ENCODE results near the gene PAFAH1B2. TPM values are rescaled to one million over a fixed set of nuclear protein-coding genes. Genes with fewer than 3 reads are reported as not detected.

The PAFAH1B2 gene
- total and polyA plus RNA-seq, 10 of the 15 experiments (the other 5 are each of a cell fraction or from before 2014, with no cell fraction given), result 17.6 to 64.8 (median 47.6) TPM

DNA sequence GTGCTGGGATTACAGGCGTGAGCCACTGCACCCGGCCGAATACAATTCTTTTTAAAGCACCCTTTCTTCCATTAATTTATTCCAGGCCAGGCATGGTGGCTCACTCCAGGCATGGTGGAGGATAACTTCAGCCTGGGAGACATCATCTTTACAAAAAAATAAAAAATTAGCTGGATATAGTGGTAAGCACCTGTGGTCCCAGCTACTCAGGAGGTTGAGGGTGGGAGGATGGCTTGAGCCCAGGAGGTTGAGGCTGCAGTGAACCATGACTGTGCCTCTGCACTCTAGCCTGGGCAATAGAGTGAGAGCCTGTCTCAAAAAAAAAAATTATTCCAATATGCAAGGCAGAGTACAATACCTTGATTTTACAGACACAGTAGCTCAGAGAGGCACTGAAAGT lies 66.5 kb downstream of the PAFAH1B2 start:
- no TSS peak for BruUV-seq (replicated peaks)
- Histone ChIP-seq H3K27me3 (replicated peaks in 1 of 2; ENCODE audit: control insufficient read depth in 2 of 2, insufficient read depth in 2 of 2, low read length in 1 of 2) (no peaks in the 10 kb centered on the region), H3K4me1 (ENCODE audit: control insufficient read depth, insufficient read depth, low read length) (no peaks in the 10 kb centered on the region), H3K79me2 (ENCODE audit: control insufficient read depth, insufficient read depth, low read length) (no peaks in the 10 kb centered on the region), H3K9me3 (replicated peaks; ENCODE audit: control insufficient read depth, insufficient read depth, low read length) (no peaks in the 10 kb centered on the region), H3K27ac (ENCODE audit: control insufficient read depth, insufficient read depth) (no peak overlapping the region), H4K20me1 (ENCODE audit: control insufficient read depth, insufficient read depth) (no peaks in the 10 kb centered on the region), H3K4me2 (ENCODE audit: control insufficient read depth, insufficient read depth) (no peak overlapping the region), H3K36me3 (ENCODE audit: control insufficient read depth in 2 of 2, insufficient read depth in 2 of 2, low read length in 1 of 2) (peaks cover 4 to 10% of the 10 kb centered on the region in 2 experiments), H3K4me3 (no peak overlapping the region), H2AFZ (ENCODE audit: control insufficient read depth, low read depth, low read length) (no peak overlapping the region), H3K9ac (ENCODE audit: control insufficient read depth, insufficient read depth, low read length) (no peak overlapping the region)
- DNase-seq (ENCODE audit: low read depth, low spot score), result no peak
- WGBS (ENCODE audit: insufficient coverage, insufficient replicate concordance, low lambda C conversion rate, missing lambda C conversion rate), result 97% methylated on average over 3 of the region's 3 CpGs
- ChIA-PET CTCF (interaction anchor here (0.6 to 2.5 kb wide), 5 partner anchors 16 to 93 kb away, joined by 3 to 15 read pairs (median 5); partner anchors contain the start of gene PCSK7), POLR2A (interaction anchor here (1.8 kb wide), 1 partner anchor 31 kb away, joined by 8 read pairs; no protein-coding TSS in a partner anchor), SMC1A (ENCODE audit: uncharacterized antibody, unreplicated experiment) (interaction anchor here (1.1 to 1.5 kb wide), 3 partner anchors 7 to 30 kb away, joined by 4 to 15 read pairs (median 4); no protein-coding TSS in a partner anchor), RAD21 (ENCODE audit: unreplicated experiment) (interaction anchor here (0.9 kb wide), 1 partner anchor 9 kb away, joined by 3 read pairs; no protein-coding TSS in a partner anchor)
- intact Hi-C loops (cut with micrococcal nuclease; ENCODE audit: unreplicated experiment), result no loop called here
- ATAC-seq, result no peak
- in situ Hi-C loops (cut with MboI), result no loop called here
- FAIRE-seq, result no peak
- TF ChIP-seq WRNIP1 (IDR thresholded peaks at IDR 0.05; ENCODE audit: borderline replicate concordance, low read depth, low read length) (no peak), SMARCA5 (IDR thresholded peaks at IDR 0.05) (no peak), LARP7 (IDR thresholded peaks at IDR 0.05) (no peak), TAF1 (IDR thresholded peaks at IDR 0.05; ENCODE audit: borderline replicate concordance, low read depth, low read length) (no peak), RAD51 (IDR thresholded peaks at IDR 0.05) (no peak), CBX5 (IDR thresholded peaks at IDR 0.05; ENCODE audit: low read depth) (no peak)
- TF ChIP-seq, protein P1, sequence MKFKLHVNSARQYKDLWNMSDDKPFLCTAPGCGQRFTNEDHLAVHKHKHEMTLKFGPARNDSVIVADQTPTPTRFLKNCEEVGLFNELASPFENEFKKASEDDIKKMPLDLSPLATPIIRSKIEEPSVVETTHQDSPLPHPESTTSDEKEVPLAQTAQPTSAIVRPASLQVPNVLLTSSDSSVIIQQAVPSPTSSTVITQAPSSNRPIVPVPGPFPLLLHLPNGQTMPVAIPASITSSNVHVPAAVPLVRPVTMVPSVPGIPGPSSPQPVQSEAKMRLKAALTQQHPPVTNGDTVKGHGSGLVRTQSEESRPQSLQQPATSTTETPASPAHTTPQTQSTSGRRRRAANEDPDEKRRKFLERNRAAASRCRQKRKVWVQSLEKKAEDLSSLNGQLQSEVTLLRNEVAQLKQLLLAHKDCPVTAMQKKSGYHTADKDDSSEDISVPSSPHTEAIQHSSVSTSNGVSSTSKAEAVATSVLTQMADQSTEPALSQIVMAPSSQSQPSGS (IDR thresholded peaks at IDR 0.05; ENCODE audit: low read length), result no peak
- TF ChIP-seq, protein P2, sequence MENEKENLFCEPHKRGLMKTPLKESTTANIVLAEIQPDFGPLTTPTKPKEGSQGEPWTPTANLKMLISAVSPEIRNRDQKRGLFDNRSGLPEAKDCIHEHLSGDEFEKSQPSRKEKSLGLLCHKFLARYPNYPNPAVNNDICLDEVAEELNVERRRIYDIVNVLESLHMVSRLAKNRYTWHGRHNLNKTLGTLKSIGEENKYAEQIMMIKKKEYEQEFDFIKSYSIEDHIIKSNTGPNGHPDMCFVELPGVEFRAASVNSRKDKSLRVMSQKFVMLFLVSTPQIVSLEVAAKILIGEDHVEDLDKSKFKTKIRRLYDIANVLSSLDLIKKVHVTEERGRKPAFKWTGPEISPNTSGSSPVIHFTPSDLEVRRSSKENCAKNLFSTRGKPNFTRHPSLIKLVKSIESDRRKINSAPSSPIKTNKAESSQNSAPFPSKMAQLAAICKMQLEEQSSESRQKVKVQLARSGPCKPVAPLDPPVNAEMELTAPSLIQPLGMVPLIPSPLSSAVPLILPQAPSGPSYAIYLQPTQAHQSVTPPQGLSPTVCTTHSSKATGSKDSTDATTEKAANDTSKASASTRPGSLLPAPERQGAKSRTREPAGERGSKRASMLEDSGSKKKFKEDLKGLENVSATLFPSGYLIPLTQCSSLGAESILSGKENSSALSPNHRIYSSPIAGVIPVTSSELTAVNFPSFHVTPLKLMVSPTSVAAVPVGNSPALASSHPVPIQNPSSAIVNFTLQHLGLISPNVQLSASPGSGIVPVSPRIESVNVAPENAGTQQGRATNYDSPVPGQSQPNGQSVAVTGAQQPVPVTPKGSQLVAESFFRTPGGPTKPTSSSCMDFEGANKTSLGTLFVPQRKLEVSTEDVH (IDR thresholded peaks at IDR 0.05; ENCODE audit: low read depth, partially characterized antibody), result no peak
- TF ChIP-seq, protein P3, sequence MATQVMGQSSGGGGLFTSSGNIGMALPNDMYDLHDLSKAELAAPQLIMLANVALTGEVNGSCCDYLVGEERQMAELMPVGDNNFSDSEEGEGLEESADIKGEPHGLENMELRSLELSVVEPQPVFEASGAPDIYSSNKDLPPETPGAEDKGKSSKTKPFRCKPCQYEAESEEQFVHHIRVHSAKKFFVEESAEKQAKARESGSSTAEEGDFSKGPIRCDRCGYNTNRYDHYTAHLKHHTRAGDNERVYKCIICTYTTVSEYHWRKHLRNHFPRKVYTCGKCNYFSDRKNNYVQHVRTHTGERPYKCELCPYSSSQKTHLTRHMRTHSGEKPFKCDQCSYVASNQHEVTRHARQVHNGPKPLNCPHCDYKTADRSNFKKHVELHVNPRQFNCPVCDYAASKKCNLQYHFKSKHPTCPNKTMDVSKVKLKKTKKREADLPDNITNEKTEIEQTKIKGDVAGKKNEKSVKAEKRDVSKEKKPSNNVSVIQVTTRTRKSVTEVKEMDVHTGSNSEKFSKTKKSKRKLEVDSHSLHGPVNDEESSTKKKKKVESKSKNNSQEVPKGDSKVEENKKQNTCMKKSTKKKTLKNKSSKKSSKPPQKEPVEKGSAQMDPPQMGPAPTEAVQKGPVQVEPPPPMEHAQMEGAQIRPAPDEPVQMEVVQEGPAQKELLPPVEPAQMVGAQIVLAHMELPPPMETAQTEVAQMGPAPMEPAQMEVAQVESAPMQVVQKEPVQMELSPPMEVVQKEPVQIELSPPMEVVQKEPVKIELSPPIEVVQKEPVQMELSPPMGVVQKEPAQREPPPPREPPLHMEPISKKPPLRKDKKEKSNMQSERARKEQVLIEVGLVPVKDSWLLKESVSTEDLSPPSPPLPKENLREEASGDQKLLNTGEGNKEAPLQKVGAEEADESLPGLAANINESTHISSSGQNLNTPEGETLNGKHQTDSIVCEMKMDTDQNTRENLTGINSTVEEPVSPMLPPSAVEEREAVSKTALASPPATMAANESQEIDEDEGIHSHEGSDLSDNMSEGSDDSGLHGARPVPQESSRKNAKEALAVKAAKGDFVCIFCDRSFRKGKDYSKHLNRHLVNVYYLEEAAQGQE (IDR thresholded peaks at IDR 0.05; ENCODE audit: low read depth, low read length), result no peak
- TF ChIP-seq, protein P4, sequence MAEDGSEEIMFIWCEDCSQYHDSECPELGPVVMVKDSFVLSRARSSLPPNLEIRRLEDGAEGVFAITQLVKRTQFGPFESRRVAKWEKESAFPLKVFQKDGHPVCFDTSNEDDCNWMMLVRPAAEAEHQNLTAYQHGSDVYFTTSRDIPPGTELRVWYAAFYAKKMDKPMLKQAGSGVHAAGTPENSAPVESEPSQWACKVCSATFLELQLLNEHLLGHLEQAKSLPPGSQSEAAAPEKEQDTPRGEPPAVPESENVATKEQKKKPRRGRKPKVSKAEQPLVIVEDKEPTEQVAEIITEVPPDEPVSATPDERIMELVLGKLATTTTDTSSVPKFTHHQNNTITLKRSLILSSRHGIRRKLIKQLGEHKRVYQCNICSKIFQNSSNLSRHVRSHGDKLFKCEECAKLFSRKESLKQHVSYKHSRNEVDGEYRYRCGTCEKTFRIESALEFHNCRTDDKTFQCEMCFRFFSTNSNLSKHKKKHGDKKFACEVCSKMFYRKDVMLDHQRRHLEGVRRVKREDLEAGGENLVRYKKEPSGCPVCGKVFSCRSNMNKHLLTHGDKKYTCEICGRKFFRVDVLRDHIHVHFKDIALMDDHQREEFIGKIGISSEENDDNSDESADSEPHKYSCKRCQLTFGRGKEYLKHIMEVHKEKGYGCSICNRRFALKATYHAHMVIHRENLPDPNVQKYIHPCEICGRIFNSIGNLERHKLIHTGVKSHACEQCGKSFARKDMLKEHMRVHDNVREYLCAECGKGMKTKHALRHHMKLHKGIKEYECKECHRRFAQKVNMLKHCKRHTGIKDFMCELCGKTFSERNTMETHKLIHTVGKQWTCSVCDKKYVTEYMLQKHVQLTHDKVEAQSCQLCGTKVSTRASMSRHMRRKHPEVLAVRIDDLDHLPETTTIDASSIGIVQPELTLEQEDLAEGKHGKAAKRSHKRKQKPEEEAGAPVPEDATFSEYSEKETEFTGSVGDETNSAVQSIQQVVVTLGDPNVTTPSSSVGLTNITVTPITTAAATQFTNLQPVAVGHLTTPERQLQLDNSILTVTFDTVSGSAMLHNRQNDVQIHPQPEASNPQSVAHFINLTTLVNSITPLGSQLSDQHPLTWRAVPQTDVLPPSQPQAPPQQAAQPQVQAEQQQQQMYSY (CRISPR knock-in tag; IDR thresholded peaks at IDR 0.05), result no peak
- TF ChIP-seq, protein P5, sequence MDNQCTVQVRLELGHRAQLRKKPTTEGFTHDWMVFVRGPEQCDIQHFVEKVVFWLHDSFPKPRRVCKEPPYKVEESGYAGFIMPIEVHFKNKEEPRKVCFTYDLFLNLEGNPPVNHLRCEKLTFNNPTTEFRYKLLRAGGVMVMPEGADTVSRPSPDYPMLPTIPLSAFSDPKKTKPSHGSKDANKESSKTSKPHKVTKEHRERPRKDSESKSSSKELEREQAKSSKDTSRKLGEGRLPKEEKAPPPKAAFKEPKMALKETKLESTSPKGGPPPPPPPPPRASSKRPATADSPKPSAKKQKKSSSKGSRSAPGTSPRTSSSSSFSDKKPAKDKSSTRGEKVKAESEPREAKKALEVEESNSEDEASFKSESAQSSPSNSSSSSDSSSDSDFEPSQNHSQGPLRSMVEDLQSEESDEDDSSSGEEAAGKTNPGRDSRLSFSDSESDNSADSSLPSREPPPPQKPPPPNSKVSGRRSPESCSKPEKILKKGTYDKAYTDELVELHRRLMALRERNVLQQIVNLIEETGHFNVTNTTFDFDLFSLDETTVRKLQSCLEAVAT (IDR thresholded peaks at IDR 0.05), result no peak
